HCT116 (cell line): ENCODE results near the gene TMC1. TPM values are rescaled to one million over a fixed set of nuclear protein-coding genes. Genes with fewer than 3 reads are reported as not detected.

ENCODE experiments used
- ATAC-seq: fragments of 200-7000 bp; cut with Tn5 transposase; 2 replicates; pipeline ENCODE4 v1.9.1; 2020; ENCODE audit warnings: mild to moderate bottlenecking, moderate library complexity
- BruUV-seq: library from RNA; stranded (reverse); fragments of 400-500 nt; replicated peaks from 2 replicates; lab custom pipeline; 2021; lab: Mats Ljungman, UMichigan
- CTCF ChIA-PET: fragments of 300-600 bp; sonication (Branson Sonifier 250); formaldehyde crosslinking; loops from one replicate; lab custom pipeline; 2021; ENCODE audit warnings: antibody characterized with exemption; lab: Charles Lee
- POLR2A ChIA-PET: fragments of 300-600, 350-600 bp; sonication (Branson Sonifier 250); formaldehyde crosslinking; loops from one replicate; lab custom pipeline; 2021; ENCODE audit warnings: antibody characterized with exemption; lab: Charles Lee
- RAD21 ChIA-PET, 2 experiments: fragments of 300-600 bp; sonication (Branson Sonifier 250); formaldehyde crosslinking; loops; one replicate each; lab custom pipeline; 2023; ENCODE audit warnings: low total read pairs in 2 of 2; ENCODE audit not compliant: uncharacterized antibody in 2 of 2, unreplicated experiment in 2 of 2, low non-redundant PET in 1 of 2; lab: Charles Lee
- DNase-seq: peaks from one replicate; pipeline ENCODE4 v3.0.0-alpha.2; 2010; ENCODE audit warnings: low read depth, low spot score
- H2AFZ ChIP-seq: fragments of 200-600 bp; shearing (Covaris generic), sonication (generic); 2 replicates; pipeline ENCODE4 v1.6.1; 2017; ENCODE audit warnings: low read depth, mixed run types, mixed read lengths, antibody characterized with exemption, low read length; ENCODE audit not compliant: poor library complexity, severe bottlenecking
- H3K27ac ChIP-seq: 2 replicates; pipeline ENCODE4 v1.5.1; 2012; ENCODE audit warnings: low read depth, low read length
- H3K27me3 ChIP-seq: fragments of 200-600 bp; sonication (generic); 2 replicates; pipeline ENCODE4 v1.6.1; 2016; ENCODE audit warnings: mixed run types, low read length, mixed read lengths; ENCODE audit not compliant: insufficient read depth
- H3K36me3 ChIP-seq, 2 experiments: fragments of 200-500 bp in 1 of 2; fragments of 200-600 bp in 1 of 2; sonication (Bioruptor generic) in 1 of 2; sonication (generic) in 1 of 2; 2 replicates each; pipeline versions ENCODE4 v1.5.1 to v1.6.1; 2014 to 2016; ENCODE audit warnings: low read length in 2 of 2, inconsistent platforms in 1 of 2, mixed read lengths in 1 of 2, mixed run types in 1 of 2; ENCODE audit not compliant: insufficient read depth in 2 of 2, control insufficient read depth in 1 of 2
- H3K4me1 ChIP-seq, 2 experiments: fragments of 200-600 bp in 1 of 2; sonication (generic) in 1 of 2; 2 replicates each; pipeline versions ENCODE4 v1.5.1 to v1.6.1; 2012 to 2017; ENCODE audit warnings: low read length in 2 of 2, inconsistent platforms in 1 of 2, mild to moderate bottlenecking in 1 of 2, mixed read lengths in 1 of 2, mixed run types in 1 of 2, moderate library complexity in 1 of 2; ENCODE audit not compliant: insufficient read depth in 2 of 2, control insufficient read depth in 1 of 2
- H3K4me2 ChIP-seq: fragments of 200-600 bp; sonication (generic); 2 replicates; pipeline ENCODE4 v1.6.1; 2017; ENCODE audit warnings: mixed run types, low read length, mixed read lengths
- H3K4me3 ChIP-seq, 2 experiments: fragments of 200-600 bp in 1 of 2; sonication (generic) in 1 of 2; replicated peaks in 1 of 2; 2 replicates each; pipeline ENCODE4 v1.5.1; 2011 to 2016; ENCODE audit warnings: low read length in 2 of 2, control low read depth in 1 of 2, low read depth in 1 of 2, mild to moderate bottlenecking in 1 of 2, mixed read lengths in 1 of 2, mixed run types in 1 of 2
- H3K79me2 ChIP-seq: fragments of 200-600 bp; sonication (generic); 2 replicates; pipeline ENCODE4 v1.6.1; 2017; ENCODE audit warnings: mild to moderate bottlenecking, mixed run types, low read length, moderate library complexity, mixed read lengths; ENCODE audit not compliant: insufficient read depth
- H3K9ac ChIP-seq: fragments of 200-600 bp; sonication (generic); 2 replicates; pipeline ENCODE4 v1.6.1; 2016; ENCODE audit warnings: low read length, mixed read lengths
- H3K9me2 ChIP-seq: fragments of 200-600 bp; sonication (generic), shearing (Covaris generic); 2 replicates; pipeline ENCODE4 v1.6.1; 2017; ENCODE audit warnings: mixed run types, mild to moderate bottlenecking, moderate library complexity; ENCODE audit not compliant: insufficient read depth
- H3K9me3 ChIP-seq, 2 experiments: fragments of 200-500 bp in 1 of 2; fragments of 200-600 bp in 1 of 2; sonication (Bioruptor generic) in 1 of 2; sonication (generic) in 1 of 2; 2 replicates each; pipeline ENCODE4 v1.6.1; 2014 to 2017; ENCODE audit warnings: low read length in 2 of 2, mixed read lengths in 2 of 2, inconsistent platforms in 1 of 2, low read depth in 1 of 2, mild to moderate bottlenecking in 1 of 2, mixed run types in 1 of 2, moderate library complexity in 1 of 2; ENCODE audit not compliant: control insufficient read depth in 1 of 2, insufficient read depth in 1 of 2
- H4K20me1 ChIP-seq: fragments of 200-600 bp; sonication (generic), shearing (Covaris generic); 2 replicates; pipeline ENCODE4 v1.6.1; 2017; ENCODE audit warnings: mixed run types, mild to moderate bottlenecking, moderate library complexity; ENCODE audit not compliant: insufficient read depth
- CBX3 ChIP-seq: IDR thresholded peaks from 2 replicates; pipeline ENCODE4 v1.6.1; 2012; ENCODE audit warnings: low read depth
- EGR1 ChIP-seq: IDR thresholded peaks from 2 replicates; pipeline ENCODE4 v1.6.1; 2012; ENCODE audit warnings: low read depth
- ELF1 ChIP-seq: IDR thresholded peaks from 2 replicates; pipeline ENCODE4 v1.6.1; 2012; ENCODE audit warnings: low read depth, borderline replicate concordance
- JUND ChIP-seq: IDR thresholded peaks from 2 replicates; pipeline ENCODE4 v1.6.1; 2012
- POLR2AphosphoS5 ChIP-seq: IDR thresholded peaks from 2 replicates; pipeline ENCODE4 v1.6.1; 2011; ENCODE audit warnings: mild to moderate bottlenecking, low read depth, low read length, moderate library complexity
- REST ChIP-seq: IDR thresholded peaks from 2 replicates; pipeline ENCODE4 v1.6.1; 2012; ENCODE audit warnings: low read depth
- SIN3A ChIP-seq: IDR thresholded peaks from 2 replicates; pipeline ENCODE4 v1.6.1; 2012; ENCODE audit warnings: low read depth
- SRF ChIP-seq: IDR thresholded peaks from 2 replicates; pipeline ENCODE4 v1.6.1; 2012; ENCODE audit warnings: low read depth
- YY1 ChIP-seq: IDR thresholded peaks from 2 replicates; pipeline ENCODE4 v1.6.1; 2011; ENCODE audit warnings: low read length, low read depth, moderate library complexity, mild to moderate bottlenecking; ENCODE audit not compliant: insufficient replicate concordance; ENCODE audit errors: extremely low read depth
- intact Hi-C: fragments of 100-400 bp; cut with micrococcal nuclease; formaldehyde crosslinking; loops from 2 replicates; pipeline ENCODE4 v1.10.0; 2022
- total RNA-seq: library from RNA; stranded (reverse); gene quantifications from one replicate; pipeline ENCODE4 v1.2.1, GENCODE V29; 2021; ENCODE audit not compliant: unreplicated experiment
- TF ChIP-seq, protein P1 (sequence below): IDR thresholded peaks from 2 replicates; pipeline ENCODE4 v1.6.1; 2011; ENCODE audit warnings: mild to moderate bottlenecking, low read length, moderate library complexity; ENCODE audit not compliant: insufficient replicate concordance; ENCODE audit errors: extremely low read depth
- TF ChIP-seq, protein P2 (sequence below): IDR thresholded peaks from 2 replicates; pipeline ENCODE4 v1.6.1; 2012

TMC1 gene
- total RNA-seq, 1 experiment from 2014 or later: 0.57 TPM

DNA sequence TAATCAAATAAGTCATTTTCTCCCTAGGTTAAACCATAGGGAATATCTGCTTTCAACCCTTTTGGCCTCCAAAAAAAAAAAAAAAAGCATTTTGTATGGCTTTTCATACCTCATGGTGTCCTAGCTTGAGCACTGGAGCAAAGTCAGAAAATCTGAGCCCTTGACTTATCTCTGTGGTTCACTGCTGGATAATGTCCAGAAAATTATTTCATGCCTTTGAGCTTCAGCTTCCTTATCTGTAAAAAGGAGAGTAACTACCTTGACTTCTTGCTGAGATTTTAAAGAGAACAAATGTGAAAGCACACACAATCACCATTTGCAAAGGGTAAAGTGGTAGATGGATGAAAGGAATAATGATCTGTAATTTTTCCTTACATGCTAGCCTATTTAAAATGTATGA lies 265.5 kb downstream of the TMC1 start:
- H3K9ac ChIP-seq: no peak overlapping the region
- no peaks in the 10 kb centered on the region for H3K4me1 ChIP-seq
- H3K27ac ChIP-seq: no peak overlapping the region
- ATAC-seq (no peak), DNase-seq (no peak)
- H3K9me2 ChIP-seq: no peaks in the 10 kb centered on the region
- no peaks in the 10 kb centered on the region for H4K20me1 ChIP-seq
- H3K36me3 ChIP-seq: no peaks in the 10 kb centered on the region
- H3K9me3 ChIP-seq: no peaks in the 10 kb centered on the region
- H3K27me3 ChIP-seq: no peaks in the 10 kb centered on the region
- H3K4me3 ChIP-seq: no peak overlapping the region
- ChIA-PET CTCF (interaction anchor here (0.8 kb wide), 1 partner anchor 8 kb away, joined by 4 read pairs; no protein-coding TSS in a partner anchor), RAD21 (no interaction called here), POLR2A (no interaction called here)
- no TSS peak for BruUV-seq
- intact Hi-C loops: no loop called here
- H3K79me2 ChIP-seq: no peaks in the 10 kb centered on the region
- peak overlapping the region; percentile 2 for H2AFZ ChIP-seq
- TF ChIP-seq POLR2AphosphoS5 (no peak), SRF (no peak), SIN3A (no peak), YY1 (no peak), REST (no peak), ELF1 (no peak), JUND (no peak), EGR1 (no peak), CBX3 (no peak)
- TF ChIP-seq, protein P1, sequence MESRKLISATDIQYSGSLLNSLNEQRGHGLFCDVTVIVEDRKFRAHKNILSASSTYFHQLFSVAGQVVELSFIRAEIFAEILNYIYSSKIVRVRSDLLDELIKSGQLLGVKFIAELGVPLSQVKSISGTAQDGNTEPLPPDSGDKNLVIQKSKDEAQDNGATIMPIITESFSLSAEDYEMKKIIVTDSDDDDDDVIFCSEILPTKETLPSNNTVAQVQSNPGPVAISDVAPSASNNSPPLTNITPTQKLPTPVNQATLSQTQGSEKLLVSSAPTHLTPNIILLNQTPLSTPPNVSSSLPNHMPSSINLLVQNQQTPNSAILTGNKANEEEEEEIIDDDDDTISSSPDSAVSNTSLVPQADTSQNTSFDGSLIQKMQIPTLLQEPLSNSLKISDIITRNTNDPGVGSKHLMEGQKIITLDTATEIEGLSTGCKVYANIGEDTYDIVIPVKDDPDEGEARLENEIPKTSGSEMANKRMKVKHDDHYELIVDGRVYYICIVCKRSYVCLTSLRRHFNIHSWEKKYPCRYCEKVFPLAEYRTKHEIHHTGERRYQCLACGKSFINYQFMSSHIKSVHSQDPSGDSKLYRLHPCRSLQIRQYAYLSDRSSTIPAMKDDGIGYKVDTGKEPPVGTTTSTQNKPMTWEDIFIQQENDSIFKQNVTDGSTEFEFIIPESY: no peak
- TF ChIP-seq, protein P2, sequence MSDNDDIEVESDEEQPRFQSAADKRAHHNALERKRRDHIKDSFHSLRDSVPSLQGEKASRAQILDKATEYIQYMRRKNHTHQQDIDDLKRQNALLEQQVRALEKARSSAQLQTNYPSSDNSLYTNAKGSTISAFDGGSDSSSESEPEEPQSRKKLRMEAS: no peak
- H3K4me2 ChIP-seq: no peak overlapping the region
